K562 (cell line): Measurements from ENCODE around the gene TIMM50. TPM values are rescaled to one million over a fixed set of nuclear protein-coding genes. Genes with fewer than 3 reads are reported as not detected.

ENCODE experiments used
- CBX2 ChIP-seq: fragments of 200-600 bp; sonication (generic); IDR thresholded peaks from one replicate; pipeline ENCODE4 v1.6.1; 2012; ENCODE audit warnings: mild to moderate bottlenecking, low read length, inconsistent platforms; ENCODE audit not compliant: insufficient read depth, poor library complexity, severe bottlenecking
- COPS2 ChIP-seq: fragments of 450-650 bp; conservative IDR thresholded peaks from 2 replicates; pipeline ENCODE4 v1.6.1; 2016; ENCODE audit warnings: mild to moderate bottlenecking, moderate library complexity
- CREB1 ChIP-seq, 2 experiments: sonication (generic) in 1 of 2; formaldehyde crosslinking in 1 of 2; IDR thresholded peaks; 2 replicates each; pipeline versions ENCODE4 v1.6.1 to v1.8.0; 2012 to 2022; ENCODE audit warnings: inconsistent platforms in 1 of 2, mild to moderate bottlenecking in 1 of 2, missing genetic modification reagents in 1 of 2, moderate library complexity in 1 of 2
- FOXA1 ChIP-seq: fragments of 450-650 bp; IDR thresholded peaks from 2 replicates; pipeline ENCODE4 v1.6.1; 2016; ENCODE audit warnings: mild to moderate bottlenecking, borderline replicate concordance
- HMGN3 ChIP-seq: IDR thresholded peaks from 2 replicates; pipeline ENCODE4 v1.6.1; 2011; ENCODE audit warnings: borderline replicate concordance, low read depth, mild to moderate bottlenecking, mixed read lengths, low read length; ENCODE audit not compliant: insufficient read length; ENCODE audit errors: extremely low read depth
- KDM5B ChIP-seq: fragments of 200-600 bp; sonication (generic); IDR thresholded peaks from 2 replicates; pipeline ENCODE4 v1.6.1; 2012; ENCODE audit warnings: low read depth, mild to moderate bottlenecking, moderate library complexity, low read length, control low read depth, inconsistent platforms; ENCODE audit not compliant: insufficient replicate concordance
- PKNOX1 ChIP-seq: fragments of 450-650 bp; IDR thresholded peaks from 2 replicates; pipeline ENCODE4 v1.6.1; 2016
- PTTG1 ChIP-seq: fragments of 450-650 bp; IDR thresholded peaks from 2 replicates; pipeline ENCODE4 v1.6.1; 2016; ENCODE audit warnings: low read depth, mild to moderate bottlenecking, missing genetic modification characterization, missing compliant biosample characterization
- RFX1 ChIP-seq: fragments of 450-650 bp; IDR thresholded peaks from 2 replicates; pipeline ENCODE4 v1.6.1; 2016; ENCODE audit warnings: mild to moderate bottlenecking, moderate library complexity
- SMARCA4 ChIP-seq: fragments of 450-650 bp; IDR thresholded peaks from 2 replicates; pipeline ENCODE4 v1.6.1; 2016
- SP1 ChIP-seq: sonication (generic); formaldehyde crosslinking; IDR thresholded peaks from 2 replicates; pipeline ENCODE4 v1.8.1; 2022; ENCODE audit warnings: mild to moderate bottlenecking, missing genetic modification reagents
- SRF ChIP-seq, 2 experiments: fragments of 250-450, 450-650 bp in 1 of 2; sonication (Bioruptor Pico) in 1 of 2; sonication (generic) in 1 of 2; formaldehyde crosslinking; IDR thresholded peaks; 2 replicates each; pipeline versions ENCODE4 v1.5.0 to v1.5.1; 2020 to 2022; ENCODE audit warnings: mild to moderate bottlenecking in 1 of 2, missing genetic modification reagents in 1 of 2
- TARDBP ChIP-seq: fragments of 450-650 bp; IDR thresholded peaks from 2 replicates; pipeline ENCODE4 v1.6.1; 2016
- TFE3 ChIP-seq: fragments of 450-650 bp; formaldehyde crosslinking; IDR thresholded peaks from 2 replicates; pipeline ENCODE4 v1.4.0; 2020; ENCODE audit warnings: mild to moderate bottlenecking, mixed read lengths
- ZBTB8A ChIP-seq: fragments of 450-650 bp; IDR thresholded peaks from 2 replicates; pipeline ENCODE4 v1.6.1; 2018; ENCODE audit warnings: mild to moderate bottlenecking, moderate library complexity; ENCODE audit not compliant: partially characterized antibody
- ZNF140 ChIP-seq: fragments of 250-450 bp; sonication (Bioruptor Pico); IDR thresholded peaks from 2 replicates; pipeline ENCODE4 v1.8.0; 2021; ENCODE audit warnings: moderate library complexity, mild to moderate bottlenecking, inconsistent platforms
- polyA plus RNA-seq, 8 experiments: library from polyadenylated mRNA; depleted of rRNA in 4 of 8; stranded (reverse) in 5 of 8; unstranded in 3 of 8; fragments of >200 nt; fragmentation: Nextera tagmentation in 2 of 8; fragmentation: Illumina TruSeq in 1 of 8; extraction: Ambion mirVana in 2 of 8; extraction: Trizol in 1 of 8; gene quantifications; 2 replicates each; pipeline versions ENCODE4 v1.2.1 to v1.2.3, GENCODE V29; 2011 to 2014; ENCODE audit warnings: inconsistent platforms in 1 of 8, missing spikeins in 1 of 8
- total RNA-seq, 7 experiments: library from RNA; depleted of rRNA in 6 of 7; stranded (reverse); fragments of >200 nt in 6 of 7; fragmentation: Illumina TruSeq in 2 of 7; extraction: Trizol in 2 of 7; gene quantifications; 2 replicates each; pipeline versions ENCODE4 v1.2.1 to v1.2.3, GENCODE V29; 2011 to 2021; ENCODE audit warnings: low replicate concordance in 1 of 7
- TF ChIP-seq, protein P1 (sequence below): sonication (generic); formaldehyde crosslinking; IDR thresholded peaks from 2 replicates; pipeline ENCODE4 v1.5.0; 2020; ENCODE audit warnings: missing genetic modification reagents
- TF ChIP-seq, protein P2 (sequence below), 3 experiments: fragments of 200-800 bp in 1 of 3; fragments of 250-450 bp in 1 of 3; fragments of 450-650 bp in 1 of 3; sonication (Bioruptor Pico) in 1 of 3; sonication (Bioruptor generic) in 1 of 3; formaldehyde crosslinking in 1 of 3; IDR thresholded peaks; 2 replicates each; pipeline versions ENCODE4 v1.6.1 to v1.8.0; 2016 to 2022; ENCODE audit warnings: mild to moderate bottlenecking in 2 of 3, missing genetic modification characterization in 2 of 3, missing compliant biosample characterization in 1 of 3, moderate library complexity in 1 of 3

The TIMM50 gene
- total and polyA plus RNA-seq, 9 of the 15 experiments (the other 6 are each of a cell fraction or from before 2014, with no cell fraction given): 28.3 to 221 (median 170) TPM

- TF ChIP-seq TFE3 (CRISPR knock-in tag) (no peak), FOXA1 (no peak), RFX1 (no peak), PKNOX1 (no peak), CBX2 (no peak), CREB1 (IDR thresholded peaks at IDR 0.05) (0 out of 2 replicates have a peak, but pooled peaks have one; percentile 39), CREB1 (CRISPR knock-in tag; IDR thresholded peaks at IDR 0.05) (no peak), ZBTB8A (no peak), COPS2 (no peak), TARDBP (peak; percentile 25; the same call in 1 of the 2 replicates), KDM5B (peak; percentile 62), PTTG1 (no peak), SRF (CRISPR knock-in tag; IDR thresholded peaks at IDR 0.05) (0 out of 4 replicates have a peak, but pooled peaks of 1 of the 2 experiments have one; percentile 41), HMGN3 (peak; percentile 21), ZNF140 (CRISPR knock-in tag) (no peak), SMARCA4 (no peak), SP1 (peak; percentile 68)
- TF ChIP-seq, protein P1, sequence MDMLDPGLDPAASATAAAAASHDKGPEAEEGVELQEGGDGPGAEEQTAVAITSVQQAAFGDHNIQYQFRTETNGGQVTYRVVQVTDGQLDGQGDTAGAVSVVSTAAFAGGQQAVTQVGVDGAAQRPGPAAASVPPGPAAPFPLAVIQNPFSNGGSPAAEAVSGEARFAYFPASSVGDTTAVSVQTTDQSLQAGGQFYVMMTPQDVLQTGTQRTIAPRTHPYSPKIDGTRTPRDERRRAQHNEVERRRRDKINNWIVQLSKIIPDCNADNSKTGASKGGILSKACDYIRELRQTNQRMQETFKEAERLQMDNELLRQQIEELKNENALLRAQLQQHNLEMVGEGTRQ (CRISPR knock-in tag): no peak
- TF ChIP-seq, protein P2, sequence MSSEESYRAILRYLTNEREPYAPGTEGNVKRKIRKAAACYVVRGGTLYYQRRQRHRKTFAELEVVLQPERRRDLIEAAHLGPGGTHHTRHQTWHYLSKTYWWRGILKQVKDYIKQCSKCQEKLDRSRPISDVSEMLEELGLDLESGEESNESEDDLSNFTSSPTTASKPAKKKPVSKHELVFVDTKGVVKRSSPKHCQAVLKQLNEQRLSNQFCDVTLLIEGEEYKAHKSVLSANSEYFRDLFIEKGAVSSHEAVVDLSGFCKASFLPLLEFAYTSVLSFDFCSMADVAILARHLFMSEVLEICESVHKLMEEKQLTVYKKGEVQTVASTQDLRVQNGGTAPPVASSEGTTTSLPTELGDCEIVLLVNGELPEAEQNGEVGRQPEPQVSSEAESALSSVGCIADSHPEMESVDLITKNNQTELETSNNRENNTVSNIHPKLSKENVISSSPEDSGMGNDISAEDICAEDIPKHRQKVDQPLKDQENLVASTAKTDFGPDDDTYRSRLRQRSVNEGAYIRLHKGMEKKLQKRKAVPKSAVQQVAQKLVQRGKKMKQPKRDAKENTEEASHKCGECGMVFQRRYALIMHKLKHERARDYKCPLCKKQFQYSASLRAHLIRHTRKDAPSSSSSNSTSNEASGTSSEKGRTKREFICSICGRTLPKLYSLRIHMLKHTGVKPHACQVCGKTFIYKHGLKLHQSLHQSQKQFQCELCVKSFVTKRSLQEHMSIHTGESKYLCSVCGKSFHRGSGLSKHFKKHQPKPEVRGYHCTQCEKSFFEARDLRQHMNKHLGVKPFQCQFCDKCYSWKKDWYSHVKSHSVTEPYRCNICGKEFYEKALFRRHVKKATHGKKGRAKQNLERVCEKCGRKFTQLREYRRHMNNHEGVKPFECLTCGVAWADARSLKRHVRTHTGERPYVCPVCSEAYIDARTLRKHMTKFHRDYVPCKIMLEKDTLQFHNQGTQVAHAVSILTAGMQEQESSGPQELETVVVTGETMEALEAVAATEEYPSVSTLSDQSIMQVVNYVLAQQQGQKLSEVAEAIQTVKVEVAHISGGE (CRISPR knock-in tag; IDR thresholded peaks at IDR 0.05): no peak
Measured at GRCh38 chr19:39539518-39540332, 59.1 kb downstream of the TIMM50 start, which contains the start of gene EID2 (continued).
